ENCODE results near the gene NGEF.

- TF ChIP-seq CTCF (IDR thresholded peaks at IDR 0.05) = no peak
- TF ChIP-seq ZFX (IDR thresholded peaks at IDR 0.05; ENCODE audit: borderline replicate concordance) = no peak
Observed at GRCh38 chr2:233007739-233008138, 5.3 kb downstream of the NGEF start.

Measured in 22Rv1 (cell line).